Kasumi-1 (cell line): ENCODE data around the gene SCAPER.
"Not testable (repeated sequence)": the region's sequence is repeated elsewhere in the genome, so short reads cannot be mapped to it uniquely, and the experiment has no call there.

Source experiments
- DNase-seq, 2 experiments: peaks; one replicate each; lab custom pipeline; 2025; lab: John Stamatoyannopoulos, UW

Gene SCAPER

DNA sequence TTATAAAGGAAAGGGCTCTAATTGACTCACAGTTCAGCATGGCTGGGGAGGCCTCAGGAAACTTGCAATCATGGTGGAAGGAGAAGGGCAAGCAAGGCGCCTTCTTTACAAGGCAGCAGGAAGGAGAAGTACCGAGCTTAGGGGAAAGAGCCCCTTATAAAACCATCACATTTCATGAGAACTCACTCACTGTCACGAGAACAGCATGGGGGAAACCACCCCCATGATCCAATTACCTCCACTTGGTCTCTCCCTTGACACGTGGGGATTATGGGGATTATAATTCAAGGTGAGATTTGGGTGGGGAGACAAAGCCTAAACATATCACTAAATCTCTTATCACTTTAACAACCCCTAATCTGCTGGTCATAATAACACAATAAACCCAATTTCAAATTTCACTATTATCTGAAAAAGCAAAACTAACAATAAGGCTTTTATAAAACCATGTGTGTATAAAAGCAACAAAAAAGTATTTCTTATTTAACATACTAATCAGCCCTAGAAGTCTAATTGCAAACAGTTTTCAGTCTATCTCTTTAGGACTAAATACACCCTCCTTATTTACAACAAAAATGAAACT lies 43.2 kb downstream of the SCAPER start:
- no peak for DNase-seq

DNA sequence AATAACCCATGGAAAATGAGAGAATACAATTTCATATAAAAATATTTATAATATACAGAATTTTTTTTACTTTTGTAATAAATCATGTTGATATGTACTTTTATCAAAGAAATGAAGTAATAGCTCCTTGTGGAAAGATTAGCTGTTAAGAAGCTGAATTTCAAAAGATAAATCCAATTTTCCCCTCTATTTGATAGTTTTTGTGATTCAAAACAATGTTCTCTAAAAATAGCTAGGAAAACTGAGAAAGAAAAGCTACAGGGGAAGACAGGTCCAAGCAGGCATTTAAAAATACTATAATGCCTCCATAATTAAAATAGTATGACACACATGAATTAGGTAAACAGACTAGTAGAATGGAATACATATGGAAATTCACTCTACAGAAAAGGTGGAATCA lies 44.9 kb downstream of the SCAPER start:
- no peak for DNase-seq

DNA sequence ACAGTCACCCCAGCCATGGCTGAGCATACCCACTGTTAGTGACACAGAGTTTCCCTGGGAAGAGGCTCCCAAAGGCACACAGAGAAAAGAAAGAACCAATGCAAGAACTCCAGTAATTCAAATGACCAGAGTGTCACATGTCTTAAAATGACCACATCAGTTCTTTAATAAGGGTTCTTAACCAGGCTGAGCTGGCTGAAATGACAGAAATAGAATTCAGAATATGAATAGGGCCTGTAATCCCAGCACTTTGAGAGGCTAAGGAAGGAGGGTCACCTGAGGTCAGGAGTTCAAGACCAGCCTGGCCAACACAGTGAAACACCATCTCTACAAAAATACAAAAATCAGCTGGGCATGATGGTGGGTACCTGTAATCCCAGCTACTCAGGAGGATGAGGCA lies 54.8 kb downstream of the SCAPER start:
- not testable (repeated sequence) for DNase-seq

DNA sequence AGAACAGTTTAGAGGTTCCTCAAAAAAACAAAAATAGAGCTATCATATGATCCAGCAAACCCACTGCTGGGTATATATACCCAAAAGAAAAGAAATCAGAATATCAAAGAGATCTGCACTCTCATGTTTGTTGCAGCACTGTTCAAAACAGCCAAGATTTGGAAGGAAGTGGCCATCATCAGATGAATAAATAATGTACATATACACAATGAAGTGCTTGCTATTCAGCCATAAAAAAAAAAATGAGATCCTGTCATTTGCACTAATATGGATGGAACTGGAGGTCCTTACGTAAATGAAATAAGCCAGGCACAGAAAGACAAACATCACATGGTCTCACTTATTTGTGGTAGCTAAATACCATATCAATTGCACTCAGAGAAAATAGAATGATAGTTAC lies 58.4 kb downstream of the SCAPER start:
- DNase-seq = no peak

DNA sequence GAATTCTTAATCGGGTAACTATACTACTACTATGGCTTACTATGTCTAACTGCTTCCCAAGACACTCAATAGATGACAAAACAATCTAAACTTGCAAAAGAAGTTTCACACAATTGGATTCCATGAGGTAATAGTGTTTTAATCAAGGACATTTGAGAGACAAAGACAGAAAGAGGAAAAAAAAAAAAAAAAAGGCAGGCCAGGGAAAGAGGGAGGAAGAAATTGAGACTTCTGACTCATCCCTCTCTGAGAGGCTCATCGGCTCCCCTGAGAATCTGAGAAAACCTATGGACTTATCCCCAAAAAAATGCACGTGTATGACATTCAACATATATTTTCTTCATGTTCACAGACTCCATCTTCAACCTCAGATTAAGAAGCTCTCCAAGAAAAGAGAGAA lies 61.0 kb downstream of the SCAPER start:
- DNase-seq = no peak

DNA sequence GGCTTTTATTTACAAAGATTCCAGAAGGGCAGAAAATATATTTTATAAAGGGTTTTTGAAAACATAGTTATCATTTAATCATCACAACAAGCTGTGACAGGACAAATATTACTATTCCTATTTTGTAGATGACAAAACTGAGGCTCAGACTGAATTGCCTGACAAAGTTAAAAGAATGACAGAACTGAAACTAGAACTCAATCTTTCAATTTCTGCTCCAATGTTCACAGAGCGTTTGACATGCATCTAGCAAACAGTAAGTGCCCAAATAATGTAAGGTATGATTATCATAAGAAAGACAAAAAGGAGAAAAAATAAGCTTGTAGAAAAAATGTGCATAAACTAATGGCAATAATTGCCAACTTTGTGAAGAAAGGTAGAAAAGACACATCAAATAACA lies 61.9 kb downstream of the SCAPER start:
- no peak for DNase-seq

DNA sequence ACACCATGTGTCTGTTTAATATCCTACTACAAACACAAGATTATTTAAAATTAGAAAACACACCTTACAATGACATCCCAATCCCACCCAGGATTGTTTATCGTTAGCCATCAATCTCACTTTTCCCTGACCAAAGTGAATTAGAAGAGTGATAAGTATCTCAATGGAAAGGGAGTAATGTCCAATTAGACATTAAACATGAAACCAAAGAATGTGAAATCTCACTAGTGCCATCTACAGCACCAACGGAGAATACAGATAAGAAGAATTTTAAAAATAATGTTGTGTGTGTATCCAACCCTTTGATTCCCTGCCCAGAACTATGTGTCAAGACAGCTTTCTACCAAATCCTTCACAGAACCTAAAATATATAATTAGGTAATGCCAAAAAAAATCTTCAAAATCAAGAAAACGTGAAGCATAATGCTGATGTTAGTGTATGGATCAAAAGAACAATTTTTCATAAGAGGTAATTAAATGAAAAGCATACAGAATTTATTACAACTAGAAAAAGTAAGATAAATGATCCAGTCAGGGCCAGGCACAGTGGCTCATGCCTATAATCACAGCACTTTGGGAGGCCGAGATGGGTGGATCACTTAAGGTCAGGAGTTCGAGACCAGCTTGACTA lies 64.2 kb downstream of the SCAPER start:
- DNase-seq = peak; percentile 69 to 78

DNA sequence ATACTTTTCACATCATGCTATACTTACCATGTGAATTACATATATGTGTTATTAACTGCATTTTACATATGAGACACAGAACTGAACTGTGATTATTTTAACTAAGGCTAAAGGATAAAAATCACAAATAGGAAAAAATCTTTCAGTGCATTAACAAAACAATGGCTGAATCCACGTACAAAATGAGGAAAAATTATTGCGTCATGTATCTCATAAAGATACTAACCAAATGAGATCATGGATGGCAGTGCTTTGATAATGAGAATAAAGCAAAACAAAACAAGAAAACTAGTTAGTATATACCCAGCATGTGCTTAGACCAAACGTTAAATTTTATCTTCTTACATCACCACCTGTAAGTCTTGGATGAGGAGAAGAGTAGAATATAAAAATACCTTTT lies 66.0 kb downstream of the SCAPER start:
- no peak for DNase-seq

DNA sequence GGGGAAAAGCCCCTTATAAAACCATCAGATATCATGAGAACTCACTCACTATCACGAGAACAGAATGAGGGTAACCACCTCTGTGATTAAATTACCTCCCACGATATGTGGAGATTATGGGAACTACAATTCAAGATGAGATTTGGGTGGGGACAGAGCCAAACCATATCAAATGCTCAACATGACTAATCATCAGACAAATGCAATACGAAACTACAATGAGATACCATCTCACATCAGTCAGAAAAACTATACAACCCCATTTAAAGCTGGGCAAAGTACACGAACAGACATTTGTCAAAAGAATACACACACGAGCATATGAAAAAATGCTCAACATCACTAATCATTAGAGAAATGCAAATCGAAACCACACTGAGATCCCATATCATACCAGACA lies 67.7 kb downstream of the SCAPER start:
- no peak for DNase-seq

DNA sequence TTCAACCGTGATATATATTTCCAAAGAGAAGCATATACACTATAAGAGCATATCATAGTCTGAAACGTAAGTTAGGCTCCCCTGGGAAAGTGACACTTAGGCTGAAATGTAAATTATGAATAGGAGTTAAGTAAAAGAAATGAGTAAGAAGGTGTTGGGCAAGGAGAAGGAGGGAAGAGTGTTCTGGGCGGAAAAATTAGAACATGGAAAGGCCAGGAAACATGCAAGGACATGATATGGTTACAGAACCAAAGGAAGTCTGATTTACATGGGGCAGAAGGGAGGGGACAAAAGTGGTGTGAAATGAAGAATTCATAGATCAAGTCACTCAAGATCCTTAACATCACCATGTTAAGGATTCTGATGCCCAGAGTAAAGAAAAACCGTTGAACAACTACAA lies 75.2 kb downstream of the SCAPER start:
- no peak for DNase-seq

DNA sequence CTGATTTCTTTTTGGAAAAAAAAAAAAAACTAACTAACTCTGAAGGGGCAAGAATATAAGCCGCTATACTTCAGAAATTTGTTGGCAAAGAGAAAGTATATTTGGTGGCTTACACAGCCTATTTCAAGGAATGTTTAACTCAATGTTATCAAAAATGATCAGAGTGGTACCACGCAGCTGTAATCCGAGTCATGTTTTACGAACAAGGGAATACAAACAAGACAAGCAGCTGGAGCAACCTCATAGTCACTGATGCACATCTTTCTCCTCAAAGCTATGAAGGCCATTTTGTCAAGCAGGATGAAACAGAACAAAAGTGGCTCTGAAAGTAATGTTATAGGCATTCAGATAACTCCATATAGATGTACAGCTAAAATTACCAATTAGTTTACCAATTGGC lies 81.2 kb downstream of the SCAPER start:
- DNase-seq = no peak

DNA sequence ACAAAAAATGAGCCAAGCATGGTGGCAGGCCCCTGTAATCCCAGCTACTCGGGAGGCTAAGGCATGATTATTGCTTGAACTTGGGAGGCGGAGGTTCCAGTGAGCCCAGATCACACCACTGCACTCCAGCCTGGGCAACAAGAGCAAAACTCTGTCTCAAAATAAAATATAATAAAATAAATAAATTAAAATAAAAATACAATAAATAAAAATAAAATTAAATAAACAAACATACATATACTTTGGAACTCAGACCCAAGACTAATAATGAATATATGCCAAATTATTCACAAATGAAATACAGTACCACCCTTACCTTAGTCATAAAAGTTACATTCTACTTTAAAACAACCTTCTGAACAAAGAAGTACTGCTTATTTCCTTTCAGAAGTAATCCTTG lies 81.8 kb downstream of the SCAPER start:
- DNase-seq = no peak

DNA sequence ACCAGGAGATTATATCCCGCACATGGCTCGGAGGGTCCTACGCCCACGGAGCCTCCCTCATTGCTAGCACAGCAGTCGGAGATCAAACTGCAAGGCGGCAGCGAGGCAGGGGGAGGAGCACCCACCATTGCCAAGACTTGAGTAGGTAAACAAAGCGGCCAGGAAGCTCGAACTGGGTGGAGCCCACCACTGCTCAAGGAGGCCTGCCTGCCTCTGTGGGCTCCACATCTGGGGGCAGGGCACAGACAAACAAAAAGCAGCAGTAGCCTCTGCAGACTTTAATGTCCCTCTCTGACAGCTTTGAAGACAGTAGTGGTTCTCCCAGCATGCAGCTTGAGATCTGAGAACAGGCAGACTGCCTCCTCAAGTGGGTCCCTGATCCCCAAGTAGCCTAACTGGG lies 86.2 kb downstream of the SCAPER start:
- DNase-seq = not testable (repeated sequence)

DNA sequence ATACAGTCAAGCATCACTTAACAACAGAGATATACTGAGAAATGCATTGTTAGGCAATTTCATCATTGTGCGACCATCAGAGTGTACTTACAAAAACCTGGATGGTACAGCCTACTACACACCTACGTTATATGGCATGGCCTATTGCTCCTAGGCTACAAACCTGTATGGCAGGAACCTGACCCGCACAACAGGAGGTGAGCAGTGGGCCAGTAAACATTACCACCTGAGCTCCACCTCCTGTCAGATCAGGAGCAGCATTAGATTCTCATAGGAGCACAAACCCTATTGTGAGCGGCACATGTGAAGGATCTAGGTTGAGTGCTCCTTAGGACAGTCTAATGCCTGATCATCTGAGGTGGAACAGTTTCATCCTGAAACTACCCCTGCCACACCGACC lies 89.7 kb downstream of the SCAPER start:
- DNase-seq = no peak

DNA sequence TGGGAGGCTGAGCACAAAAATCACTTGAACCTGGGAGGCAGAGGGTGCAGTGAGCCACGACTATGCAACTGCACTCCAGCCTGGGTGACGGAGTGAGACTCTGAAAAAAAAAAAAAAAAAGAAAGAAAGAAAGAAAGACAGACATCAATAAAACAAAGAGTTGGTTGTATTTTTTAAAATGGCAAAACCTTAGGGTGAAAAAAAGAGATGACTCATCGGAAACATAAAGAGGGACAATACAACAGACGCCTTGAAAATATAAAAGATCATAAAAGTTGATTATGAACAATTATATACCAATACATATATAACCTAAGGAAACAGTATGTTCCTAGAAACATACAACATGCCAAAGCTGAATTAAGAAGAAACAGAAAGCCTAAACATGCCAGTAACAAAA lies 92.8 kb downstream of the SCAPER start:
- DNase-seq = no peak

DNA sequence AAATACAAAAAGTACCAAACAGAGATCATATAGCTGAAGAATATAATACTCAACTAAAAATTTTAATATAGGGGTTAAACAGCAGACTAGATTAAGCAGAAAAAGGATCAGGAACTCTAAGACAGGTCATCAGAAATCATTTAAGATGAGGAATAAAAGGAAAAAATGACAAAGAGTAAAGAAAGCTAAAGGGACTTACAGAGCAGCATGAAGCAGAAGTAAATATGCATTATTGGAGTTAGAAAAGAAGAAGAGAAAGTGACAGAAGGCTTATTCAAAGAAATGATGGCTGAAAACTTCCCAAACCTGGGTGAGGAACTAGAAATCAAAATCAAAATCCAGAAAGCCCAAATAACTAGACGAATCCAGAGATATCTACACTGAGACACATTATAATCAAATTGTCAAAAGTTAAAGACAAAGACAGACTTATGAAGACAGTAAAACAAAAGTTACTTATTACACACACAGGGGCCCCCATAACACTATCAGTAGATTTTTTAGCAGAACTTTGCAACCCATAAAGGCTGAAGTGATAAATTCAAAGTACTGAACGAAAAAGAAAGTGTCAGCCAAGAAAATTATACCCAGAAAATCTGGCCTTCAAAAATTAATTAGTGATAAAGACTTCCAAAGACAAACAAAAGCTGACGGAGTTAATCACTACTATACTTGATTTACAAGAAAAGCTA lies 95.6 kb downstream of the SCAPER start:
- DNase-seq = no peak

DNA sequence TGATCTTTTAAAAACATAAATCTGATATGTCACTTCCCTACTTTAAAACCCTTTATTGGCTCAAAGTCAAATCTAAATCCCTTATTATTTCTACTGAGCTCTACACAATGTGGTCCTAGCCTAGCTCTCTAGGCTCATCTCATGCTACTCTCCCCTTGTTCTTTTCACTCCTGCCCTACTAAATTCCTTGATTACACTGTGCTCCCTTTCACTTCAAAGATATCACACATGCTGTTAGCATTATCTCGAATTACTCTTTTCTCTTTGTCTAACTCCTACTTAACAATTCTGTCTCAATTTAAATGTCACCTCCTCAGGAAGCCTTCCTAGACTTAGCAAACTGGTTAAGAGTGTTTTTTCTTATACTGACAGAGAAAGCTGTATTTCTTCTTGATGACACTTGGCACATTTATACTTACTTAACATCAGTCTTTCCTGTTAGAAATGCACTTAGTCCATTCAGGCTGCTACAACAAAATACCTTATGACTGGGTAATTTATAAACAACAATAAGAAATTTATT lies 102.0 kb downstream of the SCAPER start:
- no peak for DNase-seq

DNA sequence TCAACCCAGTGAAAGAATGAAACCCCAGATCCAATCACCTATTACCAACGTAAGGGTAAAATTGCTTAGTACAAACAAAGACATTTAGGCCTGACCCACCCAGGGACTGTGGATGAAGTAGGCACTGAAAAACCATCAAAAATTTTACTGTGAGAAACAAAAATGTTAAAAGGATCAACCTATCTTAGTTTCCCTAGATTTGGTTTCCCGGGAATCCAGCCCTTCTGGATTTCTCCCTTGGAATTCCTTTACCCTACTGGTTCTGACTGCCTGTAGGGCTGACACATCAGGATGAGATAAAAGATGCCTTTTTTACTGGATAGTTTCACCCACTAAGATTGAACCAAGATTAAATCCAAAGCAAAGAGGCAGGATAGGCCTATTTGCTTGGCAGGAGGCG lies 102.7 kb downstream of the SCAPER start:
- DNase-seq = no peak

DNA sequence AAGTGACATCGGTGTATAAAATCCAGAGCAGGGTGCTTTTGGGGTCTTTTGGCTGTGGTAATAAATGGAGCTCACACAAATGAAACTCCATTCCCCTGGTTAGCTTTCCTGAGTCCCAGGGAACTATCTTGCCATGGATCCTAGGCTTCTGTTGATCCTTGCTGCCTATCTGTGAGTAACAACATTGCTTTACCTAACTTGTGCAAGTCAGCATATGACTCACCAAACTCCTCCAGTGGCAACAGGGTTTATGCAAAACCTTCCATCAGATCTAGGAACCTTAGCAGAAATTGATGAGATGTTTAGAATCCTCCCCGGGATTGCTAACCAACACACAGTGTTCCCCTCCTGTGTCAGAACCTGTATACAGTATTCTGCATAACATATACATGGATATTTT lies 105.4 kb downstream of the SCAPER start:
- DNase-seq = no peak

DNA sequence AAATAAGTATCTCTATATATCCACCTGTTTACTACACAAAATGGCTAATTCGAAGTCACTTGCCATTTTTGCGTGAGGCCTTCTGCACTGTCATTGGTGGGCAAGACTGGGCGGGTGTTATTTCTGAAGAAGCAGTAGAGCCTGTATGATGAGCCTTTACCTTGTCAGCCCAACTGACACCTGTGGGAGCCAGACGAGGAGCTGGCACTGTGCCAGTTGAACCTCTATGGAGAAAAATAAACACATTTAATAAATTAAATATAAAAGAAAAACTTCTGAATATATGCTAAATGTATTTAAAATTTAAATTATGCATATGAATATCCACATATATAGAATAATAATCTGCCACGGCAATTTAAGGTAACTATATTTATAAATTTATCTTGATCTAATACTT lies 109.9 kb downstream of the SCAPER start:
- no peak for DNase-seq

DNA sequence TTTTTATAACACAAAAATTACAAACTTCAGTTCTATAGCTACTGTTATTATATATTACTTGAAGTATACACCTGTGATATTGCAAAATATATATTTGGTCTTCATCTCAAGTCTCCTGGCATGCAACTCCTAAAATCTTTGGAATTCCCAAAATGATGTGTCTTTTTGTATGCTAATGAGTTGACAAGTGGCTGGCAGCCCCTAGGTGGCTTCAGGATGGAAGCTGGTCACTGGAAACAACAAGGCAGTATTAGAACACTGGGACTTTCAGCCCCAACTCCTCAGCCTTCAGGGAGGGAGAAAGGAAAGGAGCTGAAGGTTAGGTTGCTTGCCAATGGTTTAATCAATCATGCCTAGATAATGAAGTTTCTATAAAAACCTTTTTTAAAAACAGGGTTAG lies 112.0 kb downstream of the SCAPER start:
- no peak for DNase-seq

DNA sequence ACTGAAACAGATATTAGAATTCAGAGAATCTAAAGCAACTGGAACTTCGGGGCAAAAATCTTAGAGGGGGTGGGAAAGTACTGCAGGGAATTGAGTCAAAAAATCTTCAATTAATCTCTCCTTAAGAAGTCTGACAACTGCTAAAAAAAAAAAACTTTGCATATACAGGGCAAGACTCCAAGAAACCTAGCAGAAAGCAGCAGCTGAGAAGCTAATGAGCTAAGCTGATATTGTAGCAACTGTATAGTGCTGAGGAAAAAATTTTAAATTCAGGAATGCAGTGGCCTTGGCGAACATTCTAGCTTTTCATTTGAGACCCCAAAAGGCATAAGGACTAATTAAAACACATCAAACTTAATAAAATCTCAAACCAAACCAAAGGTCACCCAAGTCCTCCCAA lies 113.6 kb downstream of the SCAPER start:
- no peak for DNase-seq

DNA sequence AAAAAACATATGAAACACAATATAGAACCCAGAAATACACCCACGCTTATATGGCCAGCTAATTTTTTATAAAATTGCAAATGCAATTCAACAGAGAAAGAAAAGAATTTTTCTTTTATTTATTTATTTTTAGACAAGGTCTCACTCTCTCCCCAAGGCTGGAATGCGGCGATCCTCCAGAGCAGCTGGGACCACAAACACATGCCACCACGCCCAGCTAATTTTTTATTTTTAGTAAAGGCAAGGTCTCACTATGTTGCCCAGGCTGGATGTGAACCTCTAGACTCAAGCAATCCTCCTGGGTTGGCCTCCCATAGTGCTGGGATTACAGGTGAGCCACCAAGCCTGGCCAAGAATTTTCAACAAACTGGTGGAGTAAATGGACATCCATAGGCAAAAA lies 117.9 kb downstream of the SCAPER start:
- DNase-seq = no peak

DNA sequence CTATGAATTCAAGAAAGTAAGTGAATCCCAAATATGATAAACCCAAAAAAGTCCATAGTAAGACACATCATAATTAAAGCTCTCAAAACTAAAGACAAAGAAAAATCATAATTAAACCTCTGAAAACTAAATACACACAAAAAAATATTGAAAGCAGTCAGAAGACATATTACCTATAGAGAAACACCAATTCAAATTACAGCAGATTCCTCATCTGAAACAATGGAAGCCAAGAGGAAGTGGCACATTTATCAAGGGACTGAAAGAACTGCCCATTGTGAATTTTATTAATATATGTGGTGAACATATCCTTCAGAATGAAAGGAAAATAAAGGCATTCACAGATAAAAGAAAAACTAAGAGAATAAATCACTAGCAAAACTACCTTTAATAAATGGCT lies 128.2 kb downstream of the SCAPER start:
- DNase-seq = peak in 1 of 2 experiments; percentile 4
